GM19035 (cell line): ENCODE measurements around the gene CHD5.

ENCODE experiments used
- ATAC-seq: cut with Tn5 transposase; IDR thresholded peaks from one replicate; pipeline ENCODE4 v1.9.1; 2021; ENCODE audit not compliant: unreplicated experiment

Gene CHD5

GRCh38 chr1:6175411-6175828 is 4.7 kb downstream of the CHD5 start:
- ATAC-seq: no peak

GRCh38 chr1:6174621-6175410 is 5.3 kb downstream of the CHD5 start:
- ATAC-seq: no peak

GRCh38 chr1:6172549-6172948 is 7.6 kb downstream of the CHD5 start:
- no peak for ATAC-seq

GRCh38 chr1:6171548-6172124 is 8.5 kb downstream of the CHD5 start:
- ATAC-seq: no peak

GRCh38 chr1:6170742-6171201 is 9.3 kb downstream of the CHD5 start:
- ATAC-seq: no peak

GRCh38 chr1:6170116-6170741 is 9.9 kb downstream of the CHD5 start:
- no peak for ATAC-seq

GRCh38 chr1:6168947-6169586 is 11.1 kb downstream of the CHD5 start:
- ATAC-seq: no peak

- ATAC-seq: no peak
These were observed 12.5 kb downstream of the CHD5 start for GRCh38 chr1:6167391-6168303.

- ATAC-seq: no peak
These were observed 13.3 kb downstream of the CHD5 start for GRCh38 chr1:6166655-6167390.

- no peak for ATAC-seq
These were observed 13.9 kb downstream of the CHD5 start for GRCh38 chr1:6166221-6166620.

- no peak for ATAC-seq
These were observed 14.6 kb downstream of the CHD5 start for GRCh38 chr1:6165441-6165985.

GRCh38 chr1:6165027-6165426 is 15.1 kb downstream of the CHD5 start:
- no peak for ATAC-seq

GRCh38 chr1:6163973-6164617 is 16.0 kb downstream of the CHD5 start:
- no peak for ATAC-seq

- ATAC-seq: no peak
These were observed 16.7 kb downstream of the CHD5 start for GRCh38 chr1:6163191-6163972.

GRCh38 chr1:6162773-6163172 is 17.3 kb downstream of the CHD5 start:
- no peak for ATAC-seq

- ATAC-seq: no peak
These were observed 17.8 kb downstream of the CHD5 start for GRCh38 chr1:6162341-6162740.

- ATAC-seq: no peak
These were observed 21.9 kb downstream of the CHD5 start for GRCh38 chr1:6158181-6158580.

GRCh38 chr1:6157528-6158174 is 22.5 kb downstream of the CHD5 start:
- ATAC-seq: no peak
